ENCODE results near the gene GPC5.

The GPC5 gene

GRCh38 chr13:91922969-91923592 is 524.7 kb downstream of the GPC5 start:
- no peak for DNase-seq
- intact Hi-C loops (cut with DNase I): no loop called here

- intact Hi-C loops (cut with DNase I): no loop called here
- DNase-seq: no peak
Measured at GRCh38 chr13:91930687-91931086, 532.3 kb downstream of the GPC5 start.

GRCh38 chr13:91934354-91934753 is 535.9 kb downstream of the GPC5 start:
- intact Hi-C loops (cut with DNase I): no loop called here
- no peak for DNase-seq

- intact Hi-C loops (cut with DNase I): loop anchor here (10.0 kb wide), 1 partner anchor 128 kb away; no protein-coding TSS in a partner anchor
- DNase-seq: peak in 2 of 10 donors; percentile 4 to 12
Measured at GRCh38 chr13:91946498-91947070, 548.2 kb downstream of the GPC5 start.

GRCh38 chr13:91948736-91949135 is 550.3 kb downstream of the GPC5 start:
- DNase-seq: no peak
- intact Hi-C loops (cut with DNase I): loop anchor here (10.0 kb wide), 1 partner anchor 126 kb away; no protein-coding TSS in a partner anchor

GRCh38 chr13:91950803-91951202 is 552.4 kb downstream of the GPC5 start:
- intact Hi-C loops (cut with DNase I): no loop called here
- DNase-seq: no peak

GRCh38 chr13:91955546-91956355 is 557.3 kb downstream of the GPC5 start:
- peak in 2 of 10 donors; percentile 26 to 43 for DNase-seq
- intact Hi-C loops (cut with DNase I): no loop called here

- intact Hi-C loops (cut with DNase I): no loop called here
Measured at GRCh38 chr13:91960947-91961346, 562.5 kb downstream of the GPC5 start.

GRCh38 chr13:91962946-91963345 is 564.5 kb downstream of the GPC5 start:
- intact Hi-C loops (cut with DNase I): no loop called here
- DNase-seq: no peak

More at GRCh38 chr13:91960947-91961346, 562.5 kb downstream of the GPC5 start:
- no peak for DNase-seq

- intact Hi-C loops (cut with DNase I): no loop called here
- DNase-seq: no peak
Measured at GRCh38 chr13:91965511-91965910, 567.1 kb downstream of the GPC5 start.

- intact Hi-C loops (cut with DNase I): no loop called here
- DNase-seq: no peak
Measured at GRCh38 chr13:91978571-91978970, 580.1 kb downstream of the GPC5 start.

GRCh38 chr13:91986761-91987483 is 588.5 kb downstream of the GPC5 start:
- DNase-seq: no peak
- intact Hi-C loops (cut with DNase I): no loop called here

GRCh38 chr13:91988331-91988730 is 589.9 kb downstream of the GPC5 start:
- intact Hi-C loops (cut with DNase I): no loop called here
- no peak for DNase-seq

- intact Hi-C loops (cut with DNase I): no loop called here
- DNase-seq: peak in 2 of 10 donors; percentile 51 to 71
Measured at GRCh38 chr13:92012787-92013186, 614.4 kb downstream of the GPC5 start.

GRCh38 chr13:92017737-92018136 is 619.3 kb downstream of the GPC5 start:
- no peak for DNase-seq
- intact Hi-C loops (cut with DNase I): no loop called here

- intact Hi-C loops (cut with DNase I): no loop called here
- no peak for DNase-seq
Measured at GRCh38 chr13:92028695-92029094, 630.3 kb downstream of the GPC5 start.

- no peak for DNase-seq
- intact Hi-C loops (cut with DNase I): no loop called here
Measured at GRCh38 chr13:92029641-92030040, 631.2 kb downstream of the GPC5 start.

- DNase-seq: no peak
- intact Hi-C loops (cut with DNase I): no loop called here
Measured at GRCh38 chr13:92038905-92039304, 640.5 kb downstream of the GPC5 start.

- DNase-seq: no peak
- intact Hi-C loops (cut with DNase I): no loop called here
Measured at GRCh38 chr13:92042522-92042921, 644.1 kb downstream of the GPC5 start.

GRCh38 chr13:92044351-92044750 is 645.9 kb downstream of the GPC5 start:
- DNase-seq: no peak
- intact Hi-C loops (cut with DNase I): no loop called here

- no peak for DNase-seq
Measured at GRCh38 chr13:92054389-92054788, 656.0 kb downstream of the GPC5 start.

More at GRCh38 chr13:92054389-92054788, 656.0 kb downstream of the GPC5 start:
- intact Hi-C loops (cut with DNase I): no loop called here

Measured in posterior cingulate gyrus (tissue), 11 donors.